ENCODE results near the gene ASCC2.

The ASCC2 gene

GRCh38 chr22:29784451-29785361 lies 53.4 kb downstream of the ASCC2 start:
- DNase-seq (ENCODE audit: low read depth): no peak

GRCh38 chr22:29782061-29782845 lies 55.8 kb downstream of the ASCC2 start:
- DNase-seq (ENCODE audit: low read depth): no peak

- peak; percentile 82 for DNase-seq (ENCODE audit: low read depth)
These were observed 57.1 kb downstream of the ASCC2 start for GRCh38 chr22:29780748-29781676.

GRCh38 chr22:29780220-29780619 lies 57.9 kb downstream of the ASCC2 start:
- DNase-seq (ENCODE audit: low read depth): no peak

GRCh38 chr22:29773233-29773632 lies 64.8 kb downstream of the ASCC2 start:
- DNase-seq (ENCODE audit: low read depth): no peak

GRCh38 chr22:29772170-29772641 lies 65.9 kb downstream of the ASCC2 start:
- DNase-seq (ENCODE audit: low read depth): peak; percentile 90

GRCh38 chr22:29769723-29770321 lies 68.3 kb downstream of the ASCC2 start:
- no peak for DNase-seq (ENCODE audit: low read depth)

- no peak for DNase-seq (ENCODE audit: low read depth)
These were observed 69.9 kb downstream of the ASCC2 start for GRCh38 chr22:29768052-29768693.

GRCh38 chr22:29767171-29768051 lies 70.7 kb downstream of the ASCC2 start, which contains the start of gene UQCR10:
Gene UQCR10, plus strand, starts transcription at chr22:29767369. Its CDS starts 30 bp downstream, at chr22:29767399.
- peak; percentile 58 for DNase-seq (ENCODE audit: low read depth)

GRCh38 chr22:29766632-29767170 lies 71.4 kb downstream of the ASCC2 start, which contains the start of gene ZMAT5:
Gene ZMAT5, minus strand, starts transcription at chr22:29767007. Its CDS starts 18,463 bp downstream, at chr22:29748544.
- peak; percentile 82 for DNase-seq (ENCODE audit: low read depth)

- DNase-seq (ENCODE audit: low read depth): no peak
These were observed 72.0 kb downstream of the ASCC2 start for GRCh38 chr22:29765905-29766631.

- DNase-seq (ENCODE audit: low read depth): no peak
These were observed 75.8 kb downstream of the ASCC2 start for GRCh38 chr22:29762263-29762662.

- DNase-seq (ENCODE audit: low read depth): no peak
These were observed 79.1 kb downstream of the ASCC2 start for GRCh38 chr22:29758959-29759358.

- no peak for DNase-seq (ENCODE audit: low read depth)
These were observed 79.9 kb downstream of the ASCC2 start for GRCh38 chr22:29758068-29758622.

- DNase-seq (ENCODE audit: low read depth): no peak
These were observed 81.0 kb downstream of the ASCC2 start for GRCh38 chr22:29757096-29757495.

GRCh38 chr22:29756341-29756740 lies 81.7 kb downstream of the ASCC2 start:
- DNase-seq (ENCODE audit: low read depth): no peak

- no peak for DNase-seq (ENCODE audit: low read depth)
These were observed 82.2 kb downstream of the ASCC2 start for GRCh38 chr22:29755889-29756288.

Measured in GM04503 (cell line).